Fibroblast of lung (primary cell): ENCODE results near the gene MYPN.

Experiments
- CTCF ChIP-seq, 2 donors: IDR thresholded peaks in 1 of 2; conservative IDR thresholded peaks in 1 of 2; 1 replicate in 1 of 2; 2 replicates in 1 of 2; pipeline ENCODE4 v1.5.1; 2011 to 2012; ENCODE audit warnings: low read length in 2 of 2, control low read depth in 1 of 2, inconsistent platforms in 1 of 2, low read depth in 1 of 2, mild to moderate bottlenecking in 1 of 2
- EZH2 ChIP-seq: IDR thresholded peaks from 2 replicates; pipeline ENCODE4 v1.5.1; 2012; ENCODE audit warnings: low read length, control low read depth, mild to moderate bottlenecking; ENCODE audit errors: missing control alignments

GRCh38 chr10:68230268-68230667 is 121.0 kb downstream of the MYPN start:
- no peak for TF ChIP-seq EZH2
- no peak for TF ChIP-seq CTCF (conservative IDR thresholded peaks at IDR 0.05 in 1 of 2, IDR thresholded peaks at IDR 0.05 in 1 of 2; ENCODE audit: low read depth in 1 of 2, low read length in 2 of 2)
